GM18867 (cell line): Measurements from ENCODE around the gene ELP1.

Experiments
- ATAC-seq: cut with Tn5 transposase; IDR thresholded peaks from one replicate; pipeline ENCODE4 v1.9.1; 2021; ENCODE audit warnings: mild to moderate bottlenecking, moderate library complexity; ENCODE audit not compliant: unreplicated experiment

Gene ELP1

GRCh38 chr9:108883085-108883484 is 50.8 kb downstream of the ELP1 start:
- no peak for ATAC-seq

GRCh38 chr9:108882052-108882888 is 51.7 kb downstream of the ELP1 start:
- ATAC-seq, result no peak

- no peak for ATAC-seq
These were observed 53.1 kb downstream of the ELP1 start for GRCh38 chr9:108880738-108881316.

- ATAC-seq, result no peak
These were observed 56.4 kb downstream of the ELP1 start for GRCh38 chr9:108877524-108877923.

- ATAC-seq, result no peak
These were observed 57.5 kb downstream of the ELP1 start for GRCh38 chr9:108876425-108876824.

- peak; percentile 69 for ATAC-seq
These were observed 59.7 kb downstream of the ELP1 start for GRCh38 chr9:108874058-108874788.

GRCh38 chr9:108869092-108869725 is 64.7 kb downstream of the ELP1 start:
- no peak for ATAC-seq

GRCh38 chr9:108867829-108868228 is 66.1 kb downstream of the ELP1 start:
- no peak for ATAC-seq

GRCh38 chr9:108867116-108867515 is 66.8 kb downstream of the ELP1 start:
- no peak for ATAC-seq

- ATAC-seq, result no peak
These were observed 67.9 kb downstream of the ELP1 start for GRCh38 chr9:108866001-108866420.

- no peak for ATAC-seq
These were observed 68.9 kb downstream of the ELP1 start for GRCh38 chr9:108865037-108865436.

GRCh38 chr9:108864446-108864845 is 69.5 kb downstream of the ELP1 start:
- no peak for ATAC-seq

- ATAC-seq, result no peak
These were observed 70.0 kb downstream of the ELP1 start for GRCh38 chr9:108863891-108864290.

- no peak for ATAC-seq
These were observed 71.9 kb downstream of the ELP1 start, which contains the start of gene ACTL7A for GRCh38 chr9:108861997-108862396. Gene ACTL7A, plus strand, starts transcription at chr9:108862266. Its CDS starts 57 bp downstream, at chr9:108862323.

GRCh38 chr9:108861464-108861863 is 72.5 kb downstream of the ELP1 start:
- ATAC-seq, result no peak

GRCh38 chr9:108860764-108861163 is 73.2 kb downstream of the ELP1 start:
- no peak for ATAC-seq

- no peak for ATAC-seq
These were observed 73.6 kb downstream of the ELP1 start for GRCh38 chr9:108860354-108860753.

- peak; percentile 75 for ATAC-seq
These were observed 74.3 kb downstream of the ELP1 start for GRCh38 chr9:108859459-108860114.

GRCh38 chr9:108857572-108857971 is 76.4 kb downstream of the ELP1 start:
- no peak for ATAC-seq

- no peak for ATAC-seq
These were observed 78.0 kb downstream of the ELP1 start, which contains the start of gene ACTL7B for GRCh38 chr9:108855888-108856287. Gene ACTL7B, minus strand, starts transcription at chr9:108855986. Its CDS starts 56 bp downstream, at chr9:108855930.

GRCh38 chr9:108855529-108855886 is 78.4 kb downstream of the ELP1 start:
- ATAC-seq, result no peak
